ENCODE data around the gene ATG16L1. TPM values are rescaled to one million over a fixed set of nuclear protein-coding genes. Genes with fewer than 3 reads are reported as not detected.

ATG16L1 gene
- total and polyA plus RNA-seq, 10 of the 15 experiments (the other 5 are each of a cell fraction or from before 2014, with no cell fraction given) = 5.2 to 26.6 (median 15.6) TPM

GRCh38 chr2:233234996-233235395 lies 16.5 kb upstream of the ATG16L1 start (continued):
- TF ChIP-seq, protein P1, sequence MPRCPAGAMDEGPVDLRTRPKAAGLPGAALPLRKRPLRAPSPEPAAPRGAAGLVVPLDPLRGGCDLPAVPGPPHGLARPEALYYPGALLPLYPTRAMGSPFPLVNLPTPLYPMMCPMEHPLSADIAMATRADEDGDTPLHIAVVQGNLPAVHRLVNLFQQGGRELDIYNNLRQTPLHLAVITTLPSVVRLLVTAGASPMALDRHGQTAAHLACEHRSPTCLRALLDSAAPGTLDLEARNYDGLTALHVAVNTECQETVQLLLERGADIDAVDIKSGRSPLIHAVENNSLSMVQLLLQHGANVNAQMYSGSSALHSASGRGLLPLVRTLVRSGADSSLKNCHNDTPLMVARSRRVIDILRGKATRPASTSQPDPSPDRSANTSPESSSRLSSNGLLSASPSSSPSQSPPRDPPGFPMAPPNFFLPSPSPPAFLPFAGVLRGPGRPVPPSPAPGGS (IDR thresholded peaks at IDR 0.05; ENCODE audit: borderline replicate concordance, insufficient read depth, low read depth, low read length, poor library complexity, severe bottlenecking) = no peak
- TF ChIP-seq BCL11A (IDR thresholded peaks at IDR 0.05; ENCODE audit: low read depth, low read length) (no peak), CHD4 (IDR thresholded peaks at IDR 0.05) (no peak), FOS (IDR thresholded peaks at IDR 0.05; ENCODE audit: borderline replicate concordance, extremely low read depth, insufficient read length) (no peak)
- TF ChIP-seq, protein P2, sequence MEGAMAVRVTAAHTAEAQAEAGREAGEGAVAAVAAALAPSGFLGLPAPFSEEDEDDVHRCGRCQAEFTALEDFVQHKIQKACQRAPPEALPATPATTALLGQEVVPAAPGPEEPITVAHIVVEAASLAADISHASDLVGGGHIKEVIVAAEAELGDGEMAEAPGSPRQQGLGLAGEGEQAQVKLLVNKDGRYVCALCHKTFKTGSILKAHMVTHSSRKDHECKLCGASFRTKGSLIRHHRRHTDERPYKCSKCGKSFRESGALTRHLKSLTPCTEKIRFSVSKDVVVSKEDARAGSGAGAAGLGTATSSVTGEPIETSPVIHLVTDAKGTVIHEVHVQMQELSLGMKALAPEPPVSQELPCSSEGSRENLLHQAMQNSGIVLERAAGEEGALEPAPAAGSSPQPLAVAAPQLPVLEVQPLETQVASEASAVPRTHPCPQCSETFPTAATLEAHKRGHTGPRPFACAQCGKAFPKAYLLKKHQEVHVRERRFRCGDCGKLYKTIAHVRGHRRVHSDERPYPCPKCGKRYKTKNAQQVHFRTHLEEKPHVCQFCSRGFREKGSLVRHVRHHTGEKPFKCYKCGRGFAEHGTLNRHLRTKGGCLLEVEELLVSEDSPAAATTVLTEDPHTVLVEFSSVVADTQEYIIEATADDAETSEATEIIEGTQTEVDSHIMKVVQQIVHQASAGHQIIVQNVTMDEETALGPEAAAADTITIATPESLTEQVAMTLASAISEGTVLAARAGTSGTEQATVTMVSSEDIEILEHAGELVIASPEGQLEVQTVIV (IDR thresholded peaks at IDR 0.05; ENCODE audit: borderline replicate concordance, partially characterized antibody) = no peak

- no peak for DNase-seq (ENCODE audit: low read depth, low spot score)
- 69% methylated on average over 9 of the region's 9 CpGs for WGBS (ENCODE audit: insufficient coverage, insufficient replicate concordance, low lambda C conversion rate, missing lambda C conversion rate)
- Histone ChIP-seq H2AFZ (ENCODE audit: control insufficient read depth, low read depth, low read length) (no peak overlapping the region), H3K4me1 (ENCODE audit: control insufficient read depth, insufficient read depth, low read length) (peaks cover 12% of the 10 kb centered on the region), H3K27me3 (replicated peaks in 1 of 2; ENCODE audit: control insufficient read depth in 2 of 2, insufficient read depth in 2 of 2, low read length in 1 of 2) (no peaks in the 10 kb centered on the region), H3K36me3 (ENCODE audit: control insufficient read depth in 2 of 2, insufficient read depth in 2 of 2, low read length in 1 of 2) (no peaks in the 10 kb centered on the region), H3K27ac (ENCODE audit: control insufficient read depth, insufficient read depth) (no peak overlapping the region), H3K9me3 (replicated peaks; ENCODE audit: control insufficient read depth, insufficient read depth, low read length) (no peaks in the 10 kb centered on the region), H4K20me1 (ENCODE audit: control insufficient read depth, insufficient read depth) (no peaks in the 10 kb centered on the region), H3K79me2 (ENCODE audit: control insufficient read depth, insufficient read depth, low read length) (no peaks in the 10 kb centered on the region), H3K4me3 (no peak overlapping the region), H3K4me2 (ENCODE audit: control insufficient read depth, insufficient read depth) (no peak overlapping the region), H3K9ac (ENCODE audit: control insufficient read depth, insufficient read depth, low read length) (no peak overlapping the region)
- POLR2A ChIA-PET = interaction anchor here (0.9 to 1.4 kb wide), 2 partner anchors 12 to 13 kb away, joined by 3 to 4 read pairs; no protein-coding TSS in a partner anchor
- SMC1A ChIA-PET (ENCODE audit: uncharacterized antibody, unreplicated experiment) = interaction anchor here (5.9 kb wide), 1 partner anchor 12 kb away, joined by 34 read pairs; no protein-coding TSS in a partner anchor
- CTCF ChIA-PET = interaction anchor here (0.6 kb wide), 1 partner anchor 182 kb away, joined by 3 read pairs; no protein-coding TSS in a partner anchor
- no TSS peak for BruUV-seq (replicated peaks)
- no peak for ATAC-seq
- FAIRE-seq = no peak
- TF ChIP-seq BRCA1 (IDR thresholded peaks at IDR 0.05; ENCODE audit: low read depth, low read length) (no peak), PBX3 (IDR thresholded peaks at IDR 0.05; ENCODE audit: insufficient replicate concordance, low read depth, low read length) (no peak), EGR1 (IDR thresholded peaks at IDR 0.05; ENCODE audit: borderline replicate concordance in 1 of 2, low read depth in 2 of 2, low read length in 2 of 2) (no peak), ZSCAN29 (IDR thresholded peaks at IDR 0.05) (no peak), NFXL1 (IDR thresholded peaks at IDR 0.05; ENCODE audit: borderline replicate concordance) (no peak), MTA2 (IDR thresholded peaks at IDR 0.05; ENCODE audit: low read depth) (no peak), SREBF2 (IDR thresholded peaks at IDR 0.05; ENCODE audit: low read length) (no peak), SIN3A (IDR thresholded peaks at IDR 0.05; ENCODE audit: low read depth, low read length) (no peak), NKRF (conservative IDR thresholded peaks at IDR 0.05) (no peak), SMAD5 (IDR thresholded peaks at IDR 0.05; ENCODE audit: low read depth) (no peak)
- intact Hi-C loops (cut with micrococcal nuclease; ENCODE audit: unreplicated experiment) (no loop called here), in situ Hi-C loops (cut with MboI) (no loop called here)
- RAD21 ChIA-PET (ENCODE audit: unreplicated experiment) = no interaction called here
These were observed 15.5 kb upstream of the ATG16L1 start for GRCh38 chr2:233235977-233236376.
